Brain pericyte (primary cell): ENCODE measurements around the gene PSMD7.
"Not testable (repeated sequence)": the region's sequence is repeated elsewhere in the genome, so short reads cannot be mapped to it uniquely, and the experiment has no call there.

Experiments used
- DNase-seq: peaks from one replicate; pipeline ENCODE4 v3.0.0-alpha.2; 2012; ENCODE audit warnings: low read depth, low spot score

PSMD7 gene

DNA sequence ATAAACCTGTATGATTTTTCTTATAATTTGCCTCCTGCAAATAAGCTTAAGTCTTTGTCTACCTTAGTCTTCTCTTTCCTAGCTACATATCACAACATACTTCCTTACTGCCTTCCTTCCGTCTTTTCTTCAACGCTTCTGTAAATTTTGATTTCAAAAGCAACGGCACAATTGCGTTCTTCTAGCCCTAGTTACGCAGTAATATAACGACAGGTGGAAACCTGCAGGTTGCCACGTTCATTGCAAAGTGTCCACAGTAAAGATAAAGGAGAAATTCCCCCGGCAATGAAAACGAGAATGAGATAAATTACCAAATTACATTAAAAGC is 546 bp upstream of the PSMD7 start:
- no peak for DNase-seq

DNA sequence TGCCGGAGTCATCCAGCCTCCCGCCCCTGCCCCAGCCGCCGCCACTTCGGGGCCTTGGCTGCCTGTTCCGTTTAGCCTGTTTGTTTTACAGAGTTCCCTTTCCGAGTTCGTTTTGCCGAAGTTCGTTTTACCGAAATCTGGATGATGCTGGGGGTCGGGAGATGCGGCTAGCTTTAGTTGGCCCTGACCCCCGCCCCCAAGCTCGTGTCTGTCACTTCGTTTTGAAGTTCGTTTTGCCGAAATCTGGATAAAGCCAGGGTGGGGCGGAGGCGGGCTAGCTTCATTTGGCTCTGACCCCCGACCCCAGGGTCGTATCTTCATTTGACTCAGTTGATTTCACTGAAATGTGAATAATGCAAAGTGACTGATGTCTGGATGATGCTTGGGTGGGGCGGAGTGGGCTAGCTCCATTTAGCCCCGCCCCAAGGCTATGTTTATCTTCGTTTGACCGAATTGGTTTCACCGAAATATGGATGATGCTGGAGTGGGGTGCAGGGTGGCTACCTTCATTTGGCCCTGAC is 591 bp downstream of the PSMD7 start:
- DNase-seq, result no peak

DNA sequence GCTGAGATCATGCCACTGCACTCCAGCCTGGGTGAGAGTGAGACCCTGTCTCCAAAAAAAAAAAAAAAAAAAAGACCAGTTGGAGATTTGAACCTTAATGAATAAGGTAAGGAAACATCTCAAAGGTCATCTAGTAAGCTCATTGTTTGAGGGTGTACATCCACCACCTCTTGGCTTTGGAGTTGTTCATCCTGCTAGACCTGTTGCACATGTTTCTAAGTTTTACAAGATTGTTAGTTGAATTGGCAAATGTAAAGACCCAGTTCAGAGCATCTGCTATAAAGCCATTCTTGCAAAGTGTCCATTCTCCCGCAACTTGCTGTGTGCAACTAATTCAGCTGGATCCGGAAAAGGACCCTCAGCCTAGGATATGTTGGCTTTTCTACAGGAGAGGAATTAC is 1.5 kb downstream of the PSMD7 start:
- DNase-seq, result no peak

GRCh38 chr16:74302341-74302740 is 5.7 kb downstream of the PSMD7 start:
- no peak for DNase-seq

DNA sequence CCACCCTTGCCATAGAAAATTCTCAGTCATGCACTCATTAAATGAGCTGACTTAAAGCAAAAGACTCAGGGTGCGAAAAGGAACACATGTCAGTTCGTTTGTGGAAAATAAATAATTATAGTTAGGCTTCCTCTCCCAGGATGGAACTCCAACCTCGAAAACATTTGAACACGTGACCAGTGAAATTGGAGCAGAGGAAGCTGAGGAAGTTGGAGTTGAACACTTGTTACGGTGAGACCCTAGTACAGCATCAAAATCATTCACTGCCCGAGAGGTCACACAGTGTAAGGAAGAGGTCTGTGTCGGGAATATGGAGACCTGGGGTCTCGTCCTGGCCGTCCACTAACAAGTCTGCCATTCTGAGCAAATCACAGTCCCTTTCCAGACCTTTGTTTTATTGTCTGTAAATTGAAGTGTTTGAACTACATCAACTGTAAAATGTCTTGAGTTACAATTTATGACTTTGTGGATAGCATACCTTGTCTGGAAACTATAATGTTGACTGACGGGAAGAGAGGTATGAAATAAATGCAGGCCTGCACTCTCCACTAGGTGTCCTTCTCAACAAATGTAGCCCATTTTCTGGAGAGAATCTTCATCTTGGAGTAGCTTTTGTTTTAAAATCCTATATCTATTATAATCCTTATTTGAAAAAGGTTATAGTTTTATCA is 7.7 kb downstream of the PSMD7 start:
- DNase-seq, result no peak

- no peak for DNase-seq
Measured at GRCh38 chr16:74304835-74305176, 8.2 kb downstream of the PSMD7 start.

- DNase-seq, result no peak
Measured at GRCh38 chr16:74305281-74305680, 8.7 kb downstream of the PSMD7 start.

GRCh38 chr16:74305978-74306784 is 9.6 kb downstream of the PSMD7 start:
- DNase-seq, result no peak

DNA sequence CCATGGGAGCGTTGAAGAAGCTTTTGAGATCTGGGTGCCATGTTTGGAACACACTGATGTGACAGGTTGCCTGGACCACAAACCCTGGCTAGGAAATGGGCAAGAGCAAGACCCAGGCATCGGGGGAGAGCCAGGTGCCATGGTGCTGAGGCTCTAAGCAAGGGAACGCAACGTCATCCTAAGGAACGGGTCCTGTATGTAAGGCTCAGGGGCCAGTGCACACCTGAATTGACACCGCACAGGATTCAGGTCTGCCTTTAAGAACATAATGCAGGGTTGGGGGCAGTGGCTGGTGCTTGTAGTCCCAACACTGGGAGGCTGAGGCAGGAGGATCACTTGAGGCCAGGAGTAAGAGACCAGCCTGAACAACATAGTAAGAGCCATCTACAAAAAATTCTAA is 10.8 kb downstream of the PSMD7 start:
- DNase-seq, result no peak

DNA sequence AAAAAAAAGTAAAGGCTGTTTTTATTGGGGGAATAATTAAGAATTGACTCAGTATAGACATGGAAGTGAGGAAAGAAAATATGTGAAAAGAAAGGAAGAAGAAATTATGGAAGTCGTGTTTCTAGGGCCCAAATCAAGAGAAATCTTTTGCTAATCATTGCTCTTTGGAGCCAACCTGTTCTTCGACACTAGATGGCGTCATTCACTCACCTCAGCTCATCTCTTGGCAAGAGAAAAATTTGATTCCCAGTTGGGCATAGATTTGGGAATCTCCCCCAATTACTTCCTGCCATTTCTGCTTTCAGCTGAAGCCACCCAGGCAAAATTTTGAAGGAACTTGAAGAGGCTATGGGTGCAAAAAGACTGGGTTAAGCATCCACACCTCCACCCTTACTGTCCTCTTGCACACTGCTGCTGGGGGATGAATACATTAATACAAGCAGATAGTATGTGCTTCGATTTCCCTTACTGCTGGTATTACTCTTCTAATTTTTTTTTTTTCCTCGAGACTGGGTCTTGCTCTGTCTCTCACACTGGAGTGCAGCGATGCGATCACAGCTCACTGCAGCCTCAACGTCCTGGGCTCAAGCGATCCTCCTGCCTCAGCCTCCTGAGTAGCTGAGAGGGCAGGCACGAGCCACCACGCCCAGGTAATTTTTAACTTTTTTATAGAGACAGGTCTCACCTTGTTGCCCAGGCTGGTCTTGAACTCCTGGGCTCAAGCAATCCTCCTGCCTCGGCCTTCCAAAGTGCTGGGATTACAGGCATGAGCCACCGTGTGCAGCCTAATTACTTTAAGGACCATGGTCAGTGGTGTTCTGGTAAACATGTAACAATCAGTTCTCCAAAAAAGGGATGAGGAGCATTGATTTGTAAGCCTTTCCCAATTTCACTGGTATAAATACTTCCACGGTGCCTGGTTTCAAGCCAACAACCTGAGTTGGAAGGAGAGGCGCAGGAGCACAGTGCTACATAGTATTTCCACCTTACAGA is 13.5 kb downstream of the PSMD7 start:
- DNase-seq, result no peak

GRCh38 chr16:74315059-74315458 is 18.4 kb downstream of the PSMD7 start:
- DNase-seq, result no peak

DNA sequence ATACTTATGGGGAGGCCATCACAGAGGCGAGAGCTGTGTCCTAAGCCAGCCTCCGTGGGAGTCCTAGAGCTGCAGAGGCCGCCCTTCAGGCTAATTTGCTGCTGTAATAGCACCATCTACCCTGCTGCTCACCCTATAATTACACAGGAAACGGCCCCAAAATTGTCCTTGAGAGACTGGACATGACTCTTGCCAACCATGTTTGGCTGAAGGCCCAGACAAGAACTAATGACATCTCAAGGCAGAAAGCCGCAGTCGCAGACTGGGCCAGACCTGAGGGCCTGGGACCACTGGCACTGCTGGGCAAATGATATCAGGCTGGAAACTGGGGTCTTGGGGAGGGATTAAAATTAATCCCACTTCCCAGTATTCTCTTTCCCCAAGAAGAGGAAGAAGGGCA is 24.1 kb downstream of the PSMD7 start:
- DNase-seq, result no peak

DNA sequence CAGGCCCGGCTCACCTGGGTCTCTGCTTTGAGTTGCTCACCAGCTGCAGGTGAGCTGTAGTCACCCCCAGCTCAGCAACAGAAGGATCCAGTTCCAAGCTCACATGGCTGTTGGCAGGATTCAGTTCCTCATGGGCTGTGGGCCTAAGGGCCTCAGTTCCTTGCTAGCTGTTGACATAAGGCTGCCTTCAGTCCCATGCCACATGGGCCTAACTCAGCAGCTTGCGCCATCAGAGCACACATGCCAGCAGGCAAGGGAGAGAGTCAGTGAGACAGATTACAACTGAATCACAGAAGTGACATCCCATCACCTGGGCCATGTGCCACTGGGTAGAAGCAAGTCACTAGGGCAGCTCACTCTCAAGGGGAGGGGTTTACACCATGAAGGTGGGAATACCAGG is 24.7 kb downstream of the PSMD7 start:
- no peak for DNase-seq

DNA sequence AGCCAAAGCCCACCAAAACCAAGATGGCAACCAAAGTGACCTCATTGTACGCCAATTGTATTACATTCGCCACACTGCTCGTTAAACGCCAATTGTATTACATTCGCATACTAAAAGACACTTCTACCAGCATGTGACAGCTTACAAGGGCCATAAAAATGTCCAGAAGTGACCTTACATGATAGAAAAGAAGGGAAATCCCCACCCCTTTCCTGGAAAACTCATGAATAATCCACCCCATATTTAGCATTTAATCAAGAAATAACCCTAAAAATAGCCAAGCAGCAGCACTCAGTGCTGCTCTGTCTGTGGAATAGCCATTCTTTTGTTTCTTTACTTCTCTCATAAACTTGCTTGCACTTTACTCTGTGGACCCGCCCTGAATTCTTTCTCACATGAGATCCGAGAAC is 25.7 kb downstream of the PSMD7 start:
- no peak for DNase-seq

DNA sequence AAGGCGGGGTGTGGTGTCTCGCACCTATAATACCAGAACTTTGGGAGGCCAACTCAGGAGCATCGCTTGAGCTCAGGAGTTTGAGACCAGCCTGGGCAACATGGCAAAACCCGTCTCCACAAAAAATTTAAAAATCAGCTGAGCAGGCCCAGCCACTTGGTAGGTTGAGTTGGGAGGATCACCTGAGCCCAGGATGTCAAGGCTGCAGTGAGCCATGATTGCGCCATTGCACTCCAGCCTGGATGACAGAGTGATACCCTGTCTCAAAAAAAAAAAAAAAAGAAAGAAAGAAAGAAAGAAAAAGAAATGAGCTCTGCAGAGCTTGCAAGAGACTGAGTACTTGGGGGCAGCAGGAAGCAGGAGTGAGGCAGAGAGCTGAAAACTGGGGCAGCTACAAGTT is 28.2 kb downstream of the PSMD7 start:
- not testable (repeated sequence) for DNase-seq

- DNase-seq, result no peak
Measured at GRCh38 chr16:74325641-74326040, 29.0 kb downstream of the PSMD7 start.

DNA sequence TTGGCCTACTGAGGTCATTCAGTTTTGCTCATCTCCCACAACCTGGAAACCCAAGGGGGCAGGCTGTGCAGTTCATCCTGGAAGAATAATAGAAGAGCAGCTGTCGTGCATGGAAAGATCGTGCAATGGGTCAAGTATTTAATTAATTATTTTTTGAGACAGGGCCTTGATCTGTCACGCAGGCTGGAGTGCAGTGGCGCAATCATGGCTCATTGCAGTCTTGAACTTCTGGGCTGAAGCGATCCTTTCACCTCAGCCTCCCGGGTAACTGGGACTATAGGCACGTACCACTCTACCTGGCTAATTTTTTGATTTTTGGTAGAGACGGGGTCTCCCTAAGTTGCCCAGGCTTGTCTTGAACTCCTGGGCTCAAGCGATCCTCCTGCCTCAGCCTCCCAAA is 31.7 kb downstream of the PSMD7 start:
- DNase-seq, result not testable (repeated sequence)

- DNase-seq, result not testable (repeated sequence)
Measured at GRCh38 chr16:74332469-74332868, 35.9 kb downstream of the PSMD7 start.

DNA sequence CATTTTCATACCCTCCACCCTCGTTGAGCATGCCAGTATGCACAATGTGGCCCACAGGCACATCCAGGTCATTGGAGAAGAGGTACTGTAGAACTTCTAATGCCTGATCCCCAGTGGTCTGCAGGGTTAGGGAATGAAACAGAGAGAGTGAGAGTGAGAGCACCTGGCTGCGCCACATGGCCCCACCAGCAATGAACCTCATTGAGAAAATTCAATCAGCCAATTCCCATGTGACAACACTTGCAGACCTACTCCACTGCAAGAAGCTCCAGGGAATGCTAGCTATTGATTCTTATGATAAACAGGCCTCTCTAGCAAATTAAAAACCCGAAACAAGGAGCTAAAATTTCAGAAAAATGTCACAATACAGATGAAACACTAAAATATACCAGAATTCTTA is 40.9 kb downstream of the PSMD7 start:
- DNase-seq, result not testable (repeated sequence)

DNA sequence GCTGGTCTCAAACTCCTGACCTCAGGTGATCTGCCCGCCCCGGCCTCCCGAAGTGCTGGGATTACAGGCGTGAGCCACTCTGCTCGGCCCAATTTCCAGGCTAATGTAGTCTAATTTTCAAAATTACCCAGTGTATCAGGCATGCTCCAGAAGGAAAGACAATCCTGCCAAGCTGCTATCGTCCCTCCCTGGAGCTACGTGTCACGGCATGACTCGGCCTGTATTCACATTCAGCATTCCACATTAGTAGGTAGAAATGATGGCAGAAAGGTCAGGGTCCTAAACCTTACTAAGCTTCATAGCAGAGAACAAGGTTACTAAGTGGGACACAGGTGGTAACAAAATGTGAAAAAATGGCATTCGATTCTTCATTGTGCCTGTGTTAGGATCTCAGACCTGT is 42.6 kb downstream of the PSMD7 start:
- DNase-seq, result not testable (repeated sequence)

GRCh38 chr16:74353038-74353437 is 56.4 kb downstream of the PSMD7 start:
- not testable (repeated sequence) for DNase-seq
